NK-92 (cell line): ENCODE measurements around the gene F10.

Experiments used
- DNase-seq: peaks from one replicate; lab custom pipeline; 2025; ENCODE audit not compliant: unreplicated experiment; lab: John Stamatoyannopoulos, UW

The F10 gene

GRCh38 chr13:113167575-113167974 lies 45.0 kb downstream of the F10 start:
- DNase-seq = no peak

- DNase-seq = no peak
Measured at GRCh38 chr13:113168211-113168610, 45.6 kb downstream of the F10 start.

DNA sequence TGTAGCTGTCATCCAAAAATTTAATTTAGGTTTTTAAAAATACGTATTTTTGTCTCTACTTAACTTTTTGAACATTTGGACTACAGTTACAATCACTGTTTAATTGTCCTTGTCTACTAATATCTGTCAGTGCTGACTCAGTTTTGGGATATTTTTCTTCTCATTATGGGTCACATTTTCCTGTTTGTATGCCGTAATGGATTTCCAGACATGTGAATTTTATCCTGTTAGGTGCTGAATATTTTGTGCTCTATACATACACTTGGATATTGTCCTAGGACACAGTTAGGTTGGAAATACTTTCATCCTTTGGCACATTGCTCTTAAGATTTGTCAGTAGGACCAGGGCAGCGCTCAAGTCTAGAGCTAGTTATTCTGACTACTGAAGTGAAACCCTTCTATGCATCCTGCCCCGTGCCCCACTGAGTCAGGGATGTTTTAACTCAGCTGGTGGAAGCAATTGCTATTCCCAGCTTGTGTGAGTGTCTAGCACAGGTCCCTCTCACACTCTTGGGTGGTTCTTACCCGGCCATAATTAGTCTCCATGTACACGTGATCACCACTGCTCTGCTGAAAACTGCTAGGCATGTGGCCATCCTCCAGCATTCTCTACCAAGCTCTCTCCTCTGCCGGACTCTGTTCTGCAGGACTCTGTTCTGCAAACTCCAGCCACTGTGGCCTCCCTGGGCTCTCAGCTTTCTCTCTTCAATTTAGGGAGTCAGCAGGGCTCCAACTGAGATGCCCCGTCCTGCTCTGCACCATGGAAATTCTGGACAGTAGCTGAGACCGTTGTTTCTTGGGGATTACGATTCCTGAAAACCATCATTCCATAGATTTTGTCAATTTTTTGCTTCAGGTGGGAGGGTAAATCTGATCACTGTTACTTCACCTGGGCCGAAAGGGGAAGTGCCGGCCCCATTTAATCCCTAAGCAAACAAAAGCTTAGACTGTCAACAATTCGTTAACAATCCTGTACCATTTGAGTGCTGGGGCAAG lies 47.0 kb downstream of the F10 start:
- DNase-seq = no peak

DNA sequence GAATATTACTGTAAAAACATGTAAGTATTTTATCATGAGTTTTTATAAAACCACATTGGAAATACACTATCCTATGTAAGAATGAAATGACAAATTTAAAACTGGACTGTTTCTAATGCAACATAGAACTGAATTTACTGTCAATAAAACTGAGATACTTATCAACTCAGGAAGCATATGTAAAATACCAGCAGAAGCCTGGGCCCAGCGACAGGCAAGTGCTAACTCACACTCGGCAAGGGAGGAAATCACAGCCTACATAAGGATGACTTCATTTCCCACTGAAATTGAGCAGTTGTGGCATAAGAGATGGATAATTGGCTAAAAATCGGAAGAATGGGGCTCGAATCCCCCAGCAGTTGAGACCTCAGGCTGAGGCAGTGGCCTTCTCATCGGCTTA lies 47.9 kb downstream of the F10 start:
- DNase-seq = no peak

DNA sequence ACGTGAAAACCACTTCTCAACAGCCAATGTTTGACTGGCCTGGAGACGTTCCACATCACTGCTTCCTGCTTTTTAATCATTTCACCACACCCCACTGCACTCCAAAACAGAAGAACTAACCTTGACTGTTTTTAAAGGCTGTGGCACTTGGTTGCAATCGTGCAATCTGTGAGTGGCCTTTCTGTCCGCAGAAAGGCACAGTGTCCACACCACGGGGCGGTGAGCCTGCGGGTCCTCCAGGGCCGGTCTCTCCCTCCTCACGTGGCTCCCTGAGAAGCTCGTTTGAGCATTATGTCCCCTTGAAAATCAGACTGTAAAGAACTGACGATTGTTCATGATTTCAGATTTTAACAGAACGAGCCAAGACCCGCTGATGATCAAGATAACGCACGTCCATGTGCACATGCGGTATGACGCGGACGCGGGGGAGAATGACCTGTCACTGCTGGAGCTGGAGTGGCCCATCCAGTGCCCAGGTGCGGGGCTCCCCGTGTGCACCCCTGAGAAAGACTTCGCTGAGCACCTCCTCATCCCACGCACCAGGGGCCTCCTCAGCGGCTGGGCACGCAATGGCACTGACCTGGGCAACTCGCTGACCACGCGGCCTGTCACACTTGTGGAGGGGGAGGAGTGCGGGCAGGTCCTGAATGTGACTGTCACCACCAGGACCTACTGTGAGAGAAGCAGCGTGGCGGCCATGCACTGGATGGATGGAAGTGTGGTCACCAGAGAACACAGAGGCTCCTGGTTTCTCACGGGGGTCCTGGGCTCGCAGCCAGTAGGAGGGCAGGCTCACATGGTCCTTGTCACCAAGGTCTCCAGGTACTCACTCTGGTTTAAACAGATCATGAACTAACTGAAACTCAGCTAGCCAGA lies 48.9 kb downstream of the F10 start:
- DNase-seq = no peak

DNA sequence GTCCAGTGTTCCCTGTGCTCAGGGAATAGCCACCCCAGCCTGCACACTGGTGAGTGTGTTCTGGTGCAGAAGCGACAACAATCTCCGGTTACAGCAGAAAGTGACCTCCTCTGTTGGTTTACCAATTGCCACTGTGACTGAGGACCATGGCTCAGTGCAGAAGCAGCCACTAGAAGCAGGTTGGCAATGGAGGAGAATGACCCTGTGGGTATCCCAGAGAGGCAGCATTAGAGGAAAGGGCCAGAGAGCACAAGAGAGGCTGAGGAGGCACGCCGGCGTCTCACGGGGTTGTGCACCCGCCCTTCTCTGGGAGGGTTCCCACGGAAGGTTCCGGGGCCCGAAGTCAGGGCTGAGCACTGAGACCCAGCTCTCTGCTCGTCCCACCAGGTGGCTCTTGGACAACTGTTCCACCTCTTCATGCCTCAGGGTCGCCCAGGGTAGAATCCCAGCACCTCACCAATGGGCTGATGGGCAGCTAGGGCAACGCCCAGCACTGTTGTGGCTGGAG lies 49.9 kb downstream of the F10 start:
- DNase-seq = no peak

- DNase-seq = no peak
Measured at GRCh38 chr13:113176280-113176679, 53.7 kb downstream of the F10 start.

GRCh38 chr13:113176822-113177221 lies 54.2 kb downstream of the F10 start:
- no peak for DNase-seq

DNA sequence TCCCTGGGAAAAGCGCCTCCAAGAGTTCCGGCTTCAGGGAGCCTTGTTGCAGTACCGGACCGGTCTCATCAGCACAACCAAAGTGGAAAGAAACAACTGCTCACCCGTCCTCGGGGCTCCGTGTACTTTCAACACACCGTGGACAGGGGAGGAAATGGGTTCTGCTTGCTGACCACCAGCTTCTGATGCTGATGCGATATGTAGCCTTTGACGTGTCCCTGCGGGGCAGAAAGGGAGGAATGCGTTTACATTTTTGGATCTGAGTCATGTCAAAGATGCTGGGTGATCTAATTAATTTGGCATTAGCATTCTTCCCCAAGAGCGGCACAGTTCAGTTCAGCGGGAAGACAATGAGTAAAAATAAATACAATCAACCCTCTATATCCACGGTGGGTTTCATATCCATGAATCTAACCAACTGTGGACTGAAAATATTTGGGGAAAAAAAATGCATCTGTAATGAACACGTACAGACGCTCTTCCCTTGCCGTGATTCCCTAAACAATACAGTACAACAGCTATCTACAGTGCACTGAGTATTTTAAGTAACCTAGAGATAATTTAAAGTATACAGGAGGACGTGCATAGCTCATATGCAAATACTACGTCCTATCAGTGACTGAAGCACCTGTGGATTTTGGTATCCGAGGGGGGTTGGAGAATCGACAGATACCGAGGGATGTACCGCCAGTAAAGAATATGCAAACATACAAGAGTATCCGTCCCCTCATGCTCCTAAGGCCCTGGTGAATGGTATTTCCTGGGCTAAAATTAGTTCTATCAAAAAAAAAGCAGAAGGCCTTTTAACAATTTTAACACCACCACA lies 55.7 kb downstream of the F10 start:
- no peak for DNase-seq

- DNase-seq = no peak
Measured at GRCh38 chr13:113178896-113179167, 56.2 kb downstream of the F10 start.

DNA sequence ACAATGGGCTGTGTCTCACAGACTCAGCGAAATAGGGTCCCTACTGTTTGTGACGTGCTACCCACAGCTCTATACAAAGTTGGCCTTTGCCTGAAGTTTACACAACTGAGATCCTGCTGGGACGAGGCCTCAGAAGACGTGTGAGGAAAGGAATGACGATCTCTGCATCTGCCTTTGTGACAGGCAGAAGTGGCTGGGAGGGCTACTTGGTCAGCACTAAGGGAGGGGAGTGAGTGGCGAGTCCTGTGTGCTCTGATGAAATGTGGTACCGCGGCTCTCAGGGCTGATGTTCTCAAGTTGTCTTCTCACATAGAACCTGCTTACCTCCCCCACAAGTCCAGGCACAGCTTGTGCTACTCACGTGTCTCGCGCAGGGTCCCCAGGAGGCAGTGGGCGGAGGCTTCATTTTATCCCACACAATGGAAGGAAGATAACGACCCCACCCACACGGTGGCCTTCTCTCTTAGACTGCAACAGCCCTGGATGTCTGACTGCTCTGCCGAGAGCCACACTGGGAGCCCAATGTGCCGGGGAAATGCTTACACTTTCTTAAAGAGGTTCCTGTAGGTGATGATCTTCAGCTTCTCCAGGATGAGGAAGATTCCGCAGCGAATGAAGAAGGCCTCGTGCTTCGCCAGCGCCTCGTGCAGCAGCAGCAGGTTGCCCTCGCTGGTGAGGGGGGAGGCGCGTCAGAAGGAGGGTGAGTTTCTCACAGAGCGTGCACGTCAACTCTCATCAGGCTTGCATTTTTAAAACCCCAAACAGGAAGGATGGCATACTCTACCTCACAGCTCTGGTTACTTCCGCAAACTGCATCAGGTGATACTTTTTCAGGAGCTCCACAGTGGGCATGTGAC lies 57.0 kb downstream of the F10 start:
- no peak for DNase-seq

GRCh38 chr13:113182046-113182445 lies 59.4 kb downstream of the F10 start:
- DNase-seq = no peak

GRCh38 chr13:113183450-113184129 lies 61.0 kb downstream of the F10 start:
- no peak for DNase-seq

GRCh38 chr13:113184568-113185440 lies 62.2 kb downstream of the F10 start:
- DNase-seq = no peak

GRCh38 chr13:113186061-113186900 lies 63.7 kb downstream of the F10 start:
- no peak for DNase-seq

DNA sequence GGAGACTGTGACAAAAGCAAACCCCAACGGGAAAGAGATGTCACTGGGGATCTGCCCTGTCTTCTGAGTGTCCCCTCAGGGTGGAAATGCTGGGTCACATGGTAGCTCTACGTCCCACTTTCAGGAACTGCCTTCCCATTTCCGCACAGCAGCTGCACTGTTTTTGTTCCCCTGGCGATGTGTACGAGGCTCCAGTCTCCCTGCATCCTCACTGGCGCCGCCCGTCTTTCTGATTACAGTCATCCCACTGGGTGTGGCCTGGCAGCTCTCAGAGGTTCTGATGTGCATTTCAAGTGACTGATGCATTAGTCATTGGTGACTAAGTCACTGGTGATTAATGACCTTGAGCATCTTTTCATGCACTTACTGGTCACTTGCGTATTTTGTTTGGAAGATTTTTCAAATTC lies 64.7 kb downstream of the F10 start:
- DNase-seq = no peak

DNA sequence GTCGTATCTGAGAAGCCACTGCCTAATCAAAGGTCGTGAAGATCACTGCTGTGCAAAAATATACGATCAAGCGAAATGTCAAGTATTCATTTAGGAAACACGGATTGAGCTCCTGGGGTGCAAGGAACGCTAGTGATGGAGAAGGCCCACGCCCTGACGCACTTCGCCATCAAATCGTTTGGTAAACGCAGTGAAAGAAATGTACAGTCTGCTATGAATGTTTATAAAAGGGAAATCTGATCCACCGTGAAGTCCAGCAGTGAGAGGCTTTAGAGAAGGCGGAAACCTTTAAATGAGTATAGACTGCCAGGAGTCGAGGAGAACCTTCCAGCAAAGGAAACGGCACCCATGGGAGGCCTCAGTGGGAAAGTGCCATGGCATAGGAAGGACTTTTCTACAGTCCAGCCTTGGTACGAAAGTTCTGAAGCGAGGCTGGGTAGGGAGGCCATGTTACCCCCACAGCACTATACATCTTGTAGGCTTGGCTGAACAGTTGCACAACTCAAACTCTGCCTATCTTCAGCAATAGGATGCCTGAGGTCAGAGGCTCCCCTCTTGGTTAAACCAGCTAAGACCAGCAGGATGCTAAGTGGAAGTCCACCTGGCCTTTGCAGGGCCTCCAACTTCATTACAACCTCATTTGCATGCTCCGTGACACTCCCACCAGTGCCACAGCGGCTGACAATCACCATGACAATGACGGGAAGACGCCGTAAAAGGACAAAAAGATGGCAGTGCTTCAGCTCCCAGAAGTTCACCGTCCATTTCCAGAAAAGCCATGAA lies 65.5 kb downstream of the F10 start:
- no peak for DNase-seq
